Endothelial cell of umbilical vein (primary cell): Measurements from ENCODE around the gene CYP39A1. TPM values are rescaled to one million over a fixed set of nuclear protein-coding genes. Genes with fewer than 3 reads are reported as not detected.

ENCODE experiments used
- BruUV-seq: library from RNA; stranded (reverse); fragments of 400-500 nt; replicated peaks from 2 replicates; lab custom pipeline; 2021; lab: Mats Ljungman, UMichigan
- CTCF ChIA-PET: fragments of 300-600, 350-600 bp; sonication (Branson Sonifier 250); formaldehyde crosslinking; loops from one replicate; lab custom pipeline; 2021; ENCODE audit warnings: antibody characterized with exemption, inconsistent platforms; lab: Charles Lee
- POLR2A ChIA-PET: fragments of 300-600, 350-600 bp; sonication (Branson Sonifier 250); formaldehyde crosslinking; loops from one replicate; lab custom pipeline; 2021; ENCODE audit warnings: antibody characterized with exemption, inconsistent platforms; lab: Charles Lee
- DNase-seq: peaks from one replicate; pipeline ENCODE4 v3.0.0-alpha.2; 2011; ENCODE audit warnings: low read depth, low spot score
- FAIRE-seq: peaks from 2 replicates; lab custom pipeline; 2011; peaks lifted over from hg19 to GRCh38; lab: Jason Lieb, UNC
- H2AFZ ChIP-seq: 2 replicates; pipeline ENCODE4 v1.6.0; 2012; ENCODE audit warnings: low read depth, low read length, control low read depth, inconsistent platforms
- H3K27ac ChIP-seq: 2 replicates; pipeline ENCODE4 v1.5.1; 2011; ENCODE audit warnings: low read depth, mild to moderate bottlenecking, control low read depth, low read length, moderate library complexity; ENCODE audit not compliant: insufficient read depth
- H3K27me3 ChIP-seq, 2 experiments: 2 replicates each; pipeline versions ENCODE4 v1.6.0 to v1.6.1; 2011; ENCODE audit warnings: low read length in 2 of 2, mixed read lengths in 1 of 2; ENCODE audit not compliant: control insufficient read depth in 2 of 2, insufficient read depth in 2 of 2
- H3K36me3 ChIP-seq, 2 experiments: 2 replicates in 1 of 2; 3 replicates in 1 of 2; pipeline ENCODE4 v1.5.1; 2011; ENCODE audit warnings: low read length in 2 of 2, mild to moderate bottlenecking in 1 of 2, moderate library complexity in 1 of 2; ENCODE audit not compliant: control insufficient read depth in 2 of 2, insufficient read depth in 2 of 2; ENCODE audit errors: extremely low read depth in 1 of 2
- H3K4me1 ChIP-seq: 3 replicates; pipeline ENCODE4 v1.5.1; 2011; ENCODE audit warnings: mild to moderate bottlenecking, low read length; ENCODE audit not compliant: control insufficient read depth, insufficient read depth; ENCODE audit errors: extremely low read depth
- H3K4me2 ChIP-seq: 2 replicates; pipeline ENCODE4 v1.6.1; 2011; ENCODE audit warnings: low read length, control low read depth, mixed read lengths; ENCODE audit not compliant: insufficient read depth
- H3K4me3 ChIP-seq, 3 experiments: fragments of 200-600 bp in 1 of 3; sonication (generic), shearing (Covaris generic) in 1 of 3; replicated peaks in 1 of 3; 2 replicates each; pipeline ENCODE4 v1.5.1; 2011 to 2016; ENCODE audit warnings: control low read depth in 3 of 3, low read length in 3 of 3, mild to moderate bottlenecking in 2 of 3, inconsistent platforms in 1 of 3, low read depth in 1 of 3, moderate library complexity in 1 of 3; ENCODE audit not compliant: insufficient read depth in 1 of 3
- H3K79me2 ChIP-seq: 2 replicates; pipeline ENCODE4 v1.6.0; 2012; ENCODE audit warnings: low read length, inconsistent platforms; ENCODE audit not compliant: control insufficient read depth, insufficient read depth
- H3K9ac ChIP-seq: replicated peaks from 2 replicates; pipeline ENCODE3; 2011; ENCODE audit warnings: low read length, control low read depth; ENCODE audit not compliant: insufficient read depth; ENCODE audit errors: extremely low read depth
- H3K9me1 ChIP-seq: replicated peaks from 3 replicates; pipeline ENCODE4 v1.6.0; 2011; ENCODE audit warnings: mild to moderate bottlenecking, low read length; ENCODE audit not compliant: control insufficient read depth, insufficient read depth; ENCODE audit errors: extremely low read depth
- H3K9me3 ChIP-seq: replicated peaks from 2 replicates; pipeline ENCODE4 v1.5.1; 2012; ENCODE audit warnings: low read length, inconsistent platforms; ENCODE audit not compliant: control insufficient read depth, insufficient read depth
- H4K20me1 ChIP-seq: replicated peaks from 2 replicates; pipeline ENCODE3; 2011; ENCODE audit warnings: mild to moderate bottlenecking, low read length; ENCODE audit not compliant: control insufficient read depth, insufficient read depth; ENCODE audit errors: extremely low read depth
- EZH2 ChIP-seq: IDR thresholded peaks from 2 replicates; pipeline ENCODE4 v1.6.1; 2012; ENCODE audit warnings: borderline replicate concordance, low read depth, mild to moderate bottlenecking, moderate library complexity, low read length, inconsistent platforms; ENCODE audit not compliant: severe bottlenecking
- FOS ChIP-seq: IDR thresholded peaks from 2 replicates; pipeline ENCODE4 v1.6.1; 2011; ENCODE audit warnings: mild to moderate bottlenecking, low read length, moderate library complexity, borderline replicate concordance; ENCODE audit not compliant: insufficient read depth
- GATA2 ChIP-seq: IDR thresholded peaks from 2 replicates; pipeline ENCODE4 v1.7.0; 2011; ENCODE audit warnings: low read depth, mild to moderate bottlenecking, moderate library complexity, mixed read lengths, low read length; ENCODE audit not compliant: insufficient read length, insufficient read depth
- JUN ChIP-seq: IDR thresholded peaks from 2 replicates; pipeline ENCODE4 v1.6.1; 2011; ENCODE audit warnings: borderline replicate concordance, low read depth; ENCODE audit not compliant: insufficient read length, insufficient read depth
- MYC ChIP-seq: IDR thresholded peaks from one replicate; pipeline ENCODE4 v1.6.1; 2011; ENCODE audit warnings: mild to moderate bottlenecking, low read depth, low read length
- POLR2A ChIP-seq: IDR thresholded peaks from 2 replicates; pipeline ENCODE4 v1.6.1; 2012; ENCODE audit warnings: low read depth, mild to moderate bottlenecking, control low read depth, low read length
- POLR2AphosphoS5 ChIP-seq: IDR thresholded peaks from 2 replicates; pipeline ENCODE4 v1.6.1; 2012; ENCODE audit warnings: low read depth, mild to moderate bottlenecking, control low read depth, low read length, moderate library complexity; ENCODE audit not compliant: insufficient read depth
- dilution Hi-C: fragments of 300-500 bp; cut with MboI; formaldehyde crosslinking; loops from one replicate; pipeline ENCODE4 v1.15.0; 2019; ENCODE audit warnings: low sequenced_read_pairs; ENCODE audit not compliant: extremely low pct_ligation_motif_present
- intact Hi-C: fragments of 100-400 bp; cut with micrococcal nuclease; formaldehyde crosslinking; loops from one replicate; pipeline ENCODE4 v1.10.0; 2022
- polyA plus RNA-seq, 4 experiments: library from polyadenylated mRNA; depleted of rRNA in 3 of 4; stranded (reverse) in 3 of 4; unstranded in 1 of 4; fragments of >200 nt; gene quantifications; 2 replicates each; pipeline versions ENCODE4 v1.2.1 to v1.2.3, GENCODE V29; 2011 to 2012; ENCODE audit warnings: missing spikeins in 1 of 4
- total RNA-seq: library from RNA; stranded (reverse); gene quantifications from 2 replicates; pipeline ENCODE4 v1.2.3, GENCODE V29; 2021
- TF ChIP-seq, protein P1 (sequence below): IDR thresholded peaks from 2 replicates; pipeline ENCODE4 v1.6.1; 2011; ENCODE audit not compliant: insufficient read depth, insufficient read length
- TF ChIP-seq, protein P2 (sequence below), 2 donors: IDR thresholded peaks; 1 replicate in 1 of 2; 2 replicates in 1 of 2; pipeline ENCODE4 v1.5.1; 2011; ENCODE audit warnings: low read length in 2 of 2, mild to moderate bottlenecking in 2 of 2, moderate library complexity in 2 of 2, control low read depth in 1 of 2, inconsistent platforms in 1 of 2, low read depth in 1 of 2; ENCODE audit not compliant: insufficient read depth in 1 of 2; ENCODE audit errors: extremely low read depth in 1 of 2

Gene CYP39A1
- total and polyA plus RNA-seq, 2 donors (not counting 3 experiments of a cell fraction or from before 2014, with no cell fraction given): not detected

DNA sequence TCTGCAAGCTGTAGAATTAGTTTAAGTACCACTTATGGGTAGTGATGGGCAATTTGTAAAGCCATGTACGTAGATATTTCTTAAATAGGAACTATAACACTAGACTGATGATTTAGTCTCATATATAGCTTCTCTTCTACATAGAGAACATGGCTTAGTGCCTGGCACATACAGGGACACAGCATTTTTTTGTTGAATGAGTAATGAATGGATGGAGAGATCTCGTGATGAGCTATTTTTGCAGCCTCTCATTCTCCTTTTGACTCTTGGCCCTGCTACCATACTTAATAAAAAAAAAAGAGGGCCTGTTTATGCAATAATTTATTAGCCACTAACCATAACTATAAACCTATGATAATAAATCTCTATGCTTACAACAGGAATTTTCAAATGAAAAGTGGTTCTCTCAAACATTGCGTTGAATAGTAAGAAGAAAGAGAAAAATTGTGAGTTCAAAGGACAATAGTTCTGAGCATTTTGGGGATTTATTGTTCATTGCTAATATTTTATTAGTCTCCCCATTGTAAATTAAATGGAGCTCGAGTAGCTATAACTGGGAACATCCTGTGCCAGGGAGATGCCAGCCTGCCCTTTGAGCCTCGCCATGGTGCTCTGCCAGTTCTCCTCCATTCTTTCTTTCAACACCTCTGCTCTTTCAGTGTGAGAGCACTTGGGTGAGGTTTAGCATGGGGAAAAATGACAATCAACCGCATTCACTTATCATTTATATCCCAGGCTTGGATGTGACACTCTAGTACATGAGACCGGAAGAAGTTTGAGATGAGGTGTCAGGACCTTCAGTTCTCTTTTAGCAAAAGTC is 146.7 kb downstream of the CYP39A1 start:
- H3K9me1 ChIP-seq: no peaks in the 10 kb centered on the region
- no peaks in the 10 kb centered on the region for H3K36me3 ChIP-seq
- no peaks in the 10 kb centered on the region for H3K79me2 ChIP-seq
- H3K4me2 ChIP-seq: no peak overlapping the region
- H3K9me3 ChIP-seq: no peaks in the 10 kb centered on the region
- BruUV-seq: no TSS peak
- intact Hi-C loops (no loop called here), dilution Hi-C loops (no loop called here)
- H2AFZ ChIP-seq: no peak overlapping the region
- TF ChIP-seq POLR2A (no peak), FOS (no peak), GATA2 (no peak), MYC (no peak), EZH2 (no peak), JUN (no peak), POLR2AphosphoS5 (no peak)
- TF ChIP-seq, protein P1, sequence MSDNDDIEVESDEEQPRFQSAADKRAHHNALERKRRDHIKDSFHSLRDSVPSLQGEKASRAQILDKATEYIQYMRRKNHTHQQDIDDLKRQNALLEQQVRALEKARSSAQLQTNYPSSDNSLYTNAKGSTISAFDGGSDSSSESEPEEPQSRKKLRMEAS: no peak
- TF ChIP-seq, protein P2, sequence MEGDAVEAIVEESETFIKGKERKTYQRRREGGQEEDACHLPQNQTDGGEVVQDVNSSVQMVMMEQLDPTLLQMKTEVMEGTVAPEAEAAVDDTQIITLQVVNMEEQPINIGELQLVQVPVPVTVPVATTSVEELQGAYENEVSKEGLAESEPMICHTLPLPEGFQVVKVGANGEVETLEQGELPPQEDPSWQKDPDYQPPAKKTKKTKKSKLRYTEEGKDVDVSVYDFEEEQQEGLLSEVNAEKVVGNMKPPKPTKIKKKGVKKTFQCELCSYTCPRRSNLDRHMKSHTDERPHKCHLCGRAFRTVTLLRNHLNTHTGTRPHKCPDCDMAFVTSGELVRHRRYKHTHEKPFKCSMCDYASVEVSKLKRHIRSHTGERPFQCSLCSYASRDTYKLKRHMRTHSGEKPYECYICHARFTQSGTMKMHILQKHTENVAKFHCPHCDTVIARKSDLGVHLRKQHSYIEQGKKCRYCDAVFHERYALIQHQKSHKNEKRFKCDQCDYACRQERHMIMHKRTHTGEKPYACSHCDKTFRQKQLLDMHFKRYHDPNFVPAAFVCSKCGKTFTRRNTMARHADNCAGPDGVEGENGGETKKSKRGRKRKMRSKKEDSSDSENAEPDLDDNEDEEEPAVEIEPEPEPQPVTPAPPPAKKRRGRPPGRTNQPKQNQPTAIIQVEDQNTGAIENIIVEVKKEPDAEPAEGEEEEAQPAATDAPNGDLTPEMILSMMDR (IDR thresholded peaks at IDR 0.05; ENCODE audit: extremely low read depth in 1 of 2, insufficient read depth in 1 of 2, low read depth in 1 of 2, low read length in 2 of 2): no peak
- no peaks in the 10 kb centered on the region for H3K4me1 ChIP-seq
- no peak overlapping the region for H3K9ac ChIP-seq
- H3K27ac ChIP-seq: no peak overlapping the region
- H3K4me3 ChIP-seq: no peak overlapping the region
- peaks cover 2 to 4% of the 10 kb centered on the region in 2 experiments for H3K27me3 ChIP-seq
- FAIRE-seq (no peak), DNase-seq (no peak)
- ChIA-PET POLR2A (no interaction called here), CTCF (interaction anchor here (1.2 kb wide), 1 partner anchor 14 kb away, joined by 4 read pairs; the partner anchor contains the start of gene RCAN2)
- H4K20me1 ChIP-seq: no peaks in the 10 kb centered on the region
